Measurements from ENCODE around the gene CNN2. TPM values are rescaled to one million over a fixed set of nuclear protein-coding genes. Genes with fewer than 3 reads are reported as not detected.

The CNN2 gene
- total RNA-seq, 1 experiment from 2014 or later = 524 TPM

DNA sequence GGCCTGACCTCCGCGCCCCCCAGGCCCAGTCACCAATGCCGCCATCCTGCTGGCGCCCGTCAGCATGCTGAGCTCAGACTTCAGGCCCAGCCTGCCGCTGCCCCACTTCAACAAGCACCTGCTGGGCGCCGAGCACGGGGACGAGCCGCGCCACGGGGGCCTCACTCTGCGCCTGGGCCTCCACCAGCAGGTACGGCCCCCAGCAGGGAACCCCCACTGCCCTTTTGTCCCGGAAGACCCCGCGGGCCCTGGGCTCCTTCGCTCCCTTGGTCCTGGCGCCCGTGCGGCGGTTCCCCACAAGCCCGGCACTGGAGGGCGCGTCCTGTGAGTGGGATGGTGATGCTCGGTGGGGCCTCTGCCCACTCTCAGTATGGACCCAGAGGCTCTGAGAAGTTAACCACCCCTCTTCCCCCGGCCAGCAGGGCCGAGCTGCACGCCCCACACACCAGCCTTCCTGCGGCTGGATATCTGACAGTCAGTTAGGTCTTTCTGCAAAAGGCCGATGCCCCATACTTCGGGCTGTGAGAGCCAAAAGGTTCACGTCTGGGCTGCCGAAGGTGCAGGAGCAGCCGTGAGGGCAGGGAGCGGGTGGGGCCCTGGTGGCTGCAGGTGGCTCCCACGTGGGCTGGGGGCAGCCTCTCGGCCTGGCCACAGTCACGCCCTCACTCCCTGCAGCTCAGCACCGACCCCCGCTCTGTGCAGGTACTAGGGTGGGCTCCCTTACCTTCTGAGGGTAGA lies 34.3 kb upstream of the CNN2 start:
- no peaks in the 10 kb centered on the region for H3K9me3 ChIP-seq (ENCODE audit: control insufficient read depth, low read depth, low read length)
- no peak overlapping the region for H3K27ac Mint-ChIP-seq

More for the DNA sequence above, 34.3 kb upstream of the CNN2 start:
- H4K8ac ChIP-seq (replicated peaks; ENCODE audit: insufficient read length, low read depth, low read length) = no peak overlapping the region
- H3K9me3 Mint-ChIP-seq = no peaks in the 10 kb centered on the region
- no peak overlapping the region for H3K18ac ChIP-seq (ENCODE audit: insufficient read length, low read depth, low read length)
- peaks cover 7% of the 10 kb centered on the region for H4K20me1 ChIP-seq (ENCODE audit: control insufficient read depth, insufficient read depth, insufficient read length)
- no peak overlapping the region for H2BK20ac ChIP-seq (ENCODE audit: low read depth, low read length, poor library complexity, severe bottlenecking)
- H2AFZ ChIP-seq (ENCODE audit: low read length) = no peak overlapping the region
- no peak overlapping the region for H3K56ac ChIP-seq (ENCODE audit: insufficient read length, low read depth, low read length)
- no peak overlapping the region for H3K14ac ChIP-seq (ENCODE audit: insufficient read depth, low read length)
- no peak for DNase-seq
- H2BK12ac ChIP-seq (ENCODE audit: insufficient read length, low read depth, low read length) = no peak overlapping the region
- TF ChIP-seq CTCF (conservative IDR thresholded peaks at IDR 0.05) = no peak
- H4K91ac ChIP-seq (ENCODE audit: insufficient read length, low read depth, low read length) = no peak overlapping the region
- H3K79me1 ChIP-seq (ENCODE audit: insufficient read depth, low read depth, low read length, poor library complexity, severe bottlenecking) = no peaks in the 10 kb centered on the region
- peaks cover 5 to 16% of the 10 kb centered on the region in 2 experiments for H3K4me1 Mint-ChIP-seq
- H4K5ac ChIP-seq (ENCODE audit: insufficient read length, low read depth, low read length) = no peak overlapping the region
- peaks cover 9% of the 10 kb centered on the region for H3K27me3 Mint-ChIP-seq (ENCODE audit: low read depth)
- H3K4me1 ChIP-seq (ENCODE audit: insufficient read depth, low read length) = no peaks in the 10 kb centered on the region
- H2AK5ac ChIP-seq (ENCODE audit: insufficient read length, low read length) = no peak overlapping the region
- H2BK5ac ChIP-seq (ENCODE audit: insufficient read length, low read length) = no peak overlapping the region
- no peak overlapping the region for H2BK120ac ChIP-seq (ENCODE audit: low read depth, low read length, poor library complexity, severe bottlenecking)
- no peaks in the 10 kb centered on the region for H3K79me2 ChIP-seq (ENCODE audit: insufficient read depth, low read length)
- no peak overlapping the region for H3K4ac ChIP-seq (ENCODE audit: low read depth, low read length)
- no peak overlapping the region for H3K23ac ChIP-seq (ENCODE audit: insufficient read length, low read depth, low read length)
- no peaks in the 10 kb centered on the region for H3K23me2 ChIP-seq (ENCODE audit: insufficient read length, low read depth, low read length, poor library complexity, severe bottlenecking)
- H3K36me3 Mint-ChIP-seq (ENCODE audit: insufficient read depth in 1 of 3, low read depth in 3 of 3) = peaks cover 5 to 31% (median 27%) of the 10 kb centered on the region in 3 experiments; a peak in 6 of 7 replicates
- no peak overlapping the region for H3K9ac ChIP-seq (ENCODE audit: extremely low read depth, insufficient read length, low read length)
- H3K27ac ChIP-seq (ENCODE audit: insufficient read length, low read depth, low read length) = no peak overlapping the region
- no peaks in the 10 kb centered on the region; the same call in 1 of the 2 replicates for H3K27me3 ChIP-seq (ENCODE audit: insufficient read depth, low read length)
- WGBS (ENCODE audit: extremely low coverage, insufficient read length, low lambda C conversion rate) = no CpG with 5 or more reads among the region's 42 CpGs
- no peak overlapping the region for H3T11ph ChIP-seq (ENCODE audit: low read length)
- no peak overlapping the region for H3K4me2 ChIP-seq (ENCODE audit: insufficient read depth, insufficient read length, low read length)
- H2BK15ac ChIP-seq (ENCODE audit: low read depth, low read length) = no peak overlapping the region
- H3K4me3 Mint-ChIP-seq = no peak overlapping the region

Measured in H9 (cell line).